NCI-H510A treated with DMSO at 0.1 percent for 48 hours (cell line): ENCODE data around the gene BLMH.

Experiments used
- DNase-seq: peaks from one replicate; lab custom pipeline; 2025; lab: John Stamatoyannopoulos, UW

The BLMH gene, protein sequence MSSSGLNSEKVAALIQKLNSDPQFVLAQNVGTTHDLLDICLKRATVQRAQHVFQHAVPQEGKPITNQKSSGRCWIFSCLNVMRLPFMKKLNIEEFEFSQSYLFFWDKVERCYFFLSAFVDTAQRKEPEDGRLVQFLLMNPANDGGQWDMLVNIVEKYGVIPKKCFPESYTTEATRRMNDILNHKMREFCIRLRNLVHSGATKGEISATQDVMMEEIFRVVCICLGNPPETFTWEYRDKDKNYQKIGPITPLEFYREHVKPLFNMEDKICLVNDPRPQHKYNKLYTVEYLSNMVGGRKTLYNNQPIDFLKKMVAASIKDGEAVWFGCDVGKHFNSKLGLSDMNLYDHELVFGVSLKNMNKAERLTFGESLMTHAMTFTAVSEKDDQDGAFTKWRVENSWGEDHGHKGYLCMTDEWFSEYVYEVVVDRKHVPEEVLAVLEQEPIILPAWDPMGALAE

DNA sequence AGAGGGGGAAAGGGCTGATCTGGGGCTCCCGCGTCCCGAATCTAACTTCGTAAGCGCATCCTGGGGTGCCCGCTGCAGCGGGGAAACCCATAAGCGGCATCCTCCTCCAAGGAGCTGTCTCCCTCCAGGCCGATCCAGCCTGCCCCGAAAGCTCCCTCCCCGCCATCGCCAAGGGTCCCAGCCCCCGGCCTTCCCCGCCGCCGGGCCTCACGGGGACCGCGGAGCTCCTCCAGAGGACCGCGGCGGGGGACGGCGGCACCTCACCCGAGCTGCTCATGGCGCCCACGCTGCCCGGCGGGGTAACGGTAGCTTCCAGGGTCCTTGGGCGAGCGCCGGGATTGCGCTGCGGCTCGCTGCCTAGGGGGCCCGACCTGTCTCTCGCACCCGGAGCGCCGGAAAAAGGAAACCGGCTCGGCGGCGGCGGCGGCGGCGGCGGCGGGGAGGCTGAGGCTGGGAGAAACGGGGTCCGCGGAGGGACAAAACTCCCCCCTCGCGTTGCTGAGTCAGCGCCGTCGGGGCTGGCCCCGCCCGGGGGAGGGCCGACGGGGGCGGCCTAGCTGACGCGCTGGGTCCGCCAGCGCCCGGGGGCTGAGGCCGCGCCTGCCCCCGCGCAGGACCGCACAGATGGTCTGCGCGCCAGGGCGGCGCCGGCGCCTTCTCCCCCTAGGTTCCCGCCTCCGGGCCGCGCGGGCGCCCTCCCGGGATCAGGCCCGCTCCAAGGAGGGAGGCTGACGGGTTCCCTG lies at the start of gene BLMH:
TSS of gene BLMH (minus strand) at position 402 of the 743 bp plus-strand sequence. CDS start at position 277, 125 bp downstream.
- DNase-seq: peak; percentile 47

DNA sequence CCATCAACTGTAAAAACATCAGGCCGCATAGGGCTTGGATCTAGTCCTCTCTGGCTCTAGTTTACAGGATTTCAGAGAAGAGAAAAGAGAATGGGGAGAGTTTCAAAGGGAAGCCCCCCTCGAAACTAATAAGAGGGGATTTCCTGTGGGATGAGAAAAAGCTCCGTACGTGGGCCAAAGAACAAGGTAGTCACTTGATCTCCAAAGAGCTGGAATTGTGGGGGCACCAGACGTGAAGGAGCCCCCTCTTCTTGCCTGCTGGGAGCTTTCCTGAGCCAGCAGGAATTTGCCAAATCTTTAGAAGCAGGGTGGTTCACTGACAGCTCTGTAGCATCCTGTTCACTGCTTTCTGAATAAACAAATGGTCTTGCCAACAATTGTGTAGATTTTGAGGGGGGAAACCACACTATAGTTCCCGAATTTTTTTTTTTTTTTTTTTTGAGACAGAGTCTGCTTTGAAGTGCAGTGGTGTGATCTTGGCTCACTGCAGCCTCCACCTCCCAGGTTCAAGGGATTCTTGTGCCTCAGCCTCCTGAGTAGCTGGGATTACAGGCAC lies 49.1 kb upstream of the BLMH start:
- DNase-seq: no peak

DNA sequence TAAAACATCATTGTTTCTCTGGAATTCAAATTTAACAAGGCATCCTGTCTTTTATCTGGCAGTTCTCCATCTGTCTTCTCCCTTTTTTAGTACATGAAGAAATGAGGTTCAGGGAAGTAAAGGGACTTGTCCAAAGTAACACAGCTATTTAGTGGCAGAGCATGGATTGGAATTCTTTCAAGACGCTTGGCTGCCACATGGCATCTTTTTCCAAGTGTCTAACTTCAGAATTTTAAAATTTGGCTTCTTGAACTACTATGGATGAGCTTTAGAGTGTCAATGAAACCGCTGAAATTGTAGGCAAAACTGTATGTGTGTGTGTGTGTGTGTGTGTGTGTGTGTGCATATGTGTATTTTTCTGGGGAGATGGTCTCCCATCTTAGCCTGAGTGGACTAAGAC lies 47.3 kb upstream of the BLMH start:
- DNase-seq: no peak

DNA sequence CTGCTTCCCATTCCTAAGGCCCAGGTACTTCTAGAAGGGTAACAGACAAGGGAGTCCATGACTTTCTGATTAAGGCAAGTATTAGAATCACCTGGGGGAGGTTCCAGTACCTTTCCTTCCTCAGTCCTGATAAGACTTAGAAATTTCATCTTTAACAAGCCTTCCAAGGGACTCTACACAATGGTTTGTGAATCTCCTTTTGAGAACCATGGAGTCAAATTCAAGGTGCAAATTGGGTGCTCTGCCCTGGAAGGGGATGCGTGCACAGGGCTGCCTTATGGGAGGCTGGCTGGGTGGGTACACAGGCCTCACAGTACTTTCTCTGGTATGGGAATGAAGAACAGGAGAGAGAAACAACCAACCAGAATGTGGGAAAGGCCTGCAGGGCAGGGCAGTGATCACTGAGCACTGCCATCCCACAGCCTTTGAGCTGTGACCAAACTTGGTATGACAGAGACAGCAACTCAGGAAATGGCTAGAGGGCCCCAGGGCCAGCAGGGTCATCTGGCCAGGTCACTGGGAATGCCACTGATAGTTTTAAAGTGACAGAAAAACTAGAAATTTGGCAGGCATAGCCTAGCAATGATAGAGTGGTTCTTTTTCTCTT lies 45.8 kb upstream of the BLMH start:
- DNase-seq: no peak

DNA sequence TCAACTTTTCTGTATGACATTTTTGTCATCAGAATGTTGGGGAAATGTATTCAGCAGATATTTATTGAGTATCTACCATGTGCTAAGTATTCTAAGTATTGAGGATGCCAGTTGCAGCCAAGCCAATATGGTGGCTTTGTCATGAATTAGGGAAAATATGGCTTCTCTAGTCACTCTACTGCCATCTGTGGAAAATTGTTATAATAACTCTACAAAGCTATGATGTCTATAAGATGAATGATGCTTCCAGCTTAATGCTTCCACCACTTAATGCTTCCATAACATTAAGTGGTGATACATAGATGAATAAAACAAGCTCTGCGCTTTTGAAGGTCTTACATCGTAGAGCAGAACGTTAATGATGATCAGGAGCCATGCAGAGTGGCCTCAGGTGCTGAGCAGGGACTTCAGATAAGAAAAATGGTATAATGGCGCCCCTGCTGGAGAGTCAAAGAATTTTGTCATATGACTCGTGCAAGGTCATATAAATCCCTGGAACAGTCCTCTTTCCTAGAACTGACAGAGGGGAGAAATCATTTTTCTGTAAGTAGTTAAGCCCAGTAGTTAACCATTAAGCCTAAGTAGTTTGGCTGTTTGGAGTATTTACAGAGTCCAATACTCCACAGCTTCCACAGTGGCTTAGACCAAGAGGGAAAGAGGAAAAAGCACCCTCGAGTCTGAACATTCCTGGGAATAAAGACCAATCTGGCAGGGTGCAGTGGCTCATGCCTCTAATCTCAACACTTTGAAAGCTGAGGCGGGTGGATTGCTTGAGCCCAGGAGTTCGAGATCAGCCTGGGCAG lies 44.8 kb upstream of the BLMH start:
- DNase-seq: peak; percentile 81

DNA sequence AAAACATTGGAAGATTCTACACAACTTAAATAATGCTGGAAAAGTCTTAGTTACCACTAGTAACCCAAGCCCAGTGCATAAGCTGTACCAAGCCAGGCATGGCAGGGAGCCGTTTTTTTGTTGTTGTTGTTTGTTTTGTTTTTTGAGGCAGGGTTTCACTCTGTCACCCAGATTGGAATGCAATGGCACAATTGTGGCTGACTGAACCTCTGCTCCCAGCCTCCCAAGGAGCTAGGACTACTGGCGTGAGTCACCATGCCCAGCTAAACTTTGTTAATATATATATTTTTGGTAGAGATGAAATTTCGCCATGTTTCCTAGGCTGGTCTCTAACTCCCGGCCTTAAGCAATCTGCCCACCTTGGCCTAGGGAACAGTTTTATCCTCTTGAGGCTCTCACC lies 42.7 kb upstream of the BLMH start:
- DNase-seq: no peak

DNA sequence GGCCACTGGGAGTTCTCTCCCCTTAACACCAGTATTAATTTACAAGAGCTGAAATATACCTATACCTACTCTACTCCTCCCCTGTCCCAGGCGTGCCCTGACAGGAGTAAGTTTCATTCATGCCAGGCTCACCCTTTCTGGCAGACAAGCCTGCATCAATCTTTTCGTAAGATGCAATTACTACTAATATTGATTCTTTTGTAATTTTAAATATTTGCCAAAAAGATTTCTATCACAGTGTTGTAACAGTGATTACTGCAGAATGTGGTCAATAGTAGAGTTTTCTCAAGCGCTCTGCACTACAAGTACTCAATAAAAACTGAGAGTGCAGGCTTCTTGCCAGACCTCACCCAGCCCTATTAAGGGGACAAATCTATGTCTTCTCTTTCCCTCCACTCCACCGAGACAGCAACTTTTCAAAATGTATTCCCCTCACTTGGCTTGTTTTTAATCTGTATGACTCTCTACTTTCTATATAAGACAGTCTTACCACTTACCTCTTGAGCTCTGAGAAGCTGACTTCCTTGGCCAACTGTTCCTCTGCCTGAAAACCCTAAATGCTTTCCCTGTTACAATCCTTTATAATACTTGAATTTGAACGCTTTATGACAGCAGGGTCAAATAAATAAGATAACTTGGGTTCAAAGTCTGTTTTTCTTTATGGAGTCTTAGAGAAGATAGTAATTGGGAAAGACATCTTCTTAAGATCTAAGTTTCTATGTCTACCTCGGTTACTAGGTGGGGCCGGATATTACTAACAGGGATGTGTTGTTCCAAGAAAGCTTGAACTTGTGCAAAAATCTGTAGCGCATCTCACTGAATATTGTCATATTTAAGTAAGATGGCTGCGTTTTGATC lies 42.0 kb upstream of the BLMH start, which contains the start of gene TMIGD1:
TSS of gene TMIGD1 (minus strand) at position 555 of the 858 bp plus-strand sequence. CDS start 1,924 bp downstream, outside the sequence.
- DNase-seq: no peak

DNA sequence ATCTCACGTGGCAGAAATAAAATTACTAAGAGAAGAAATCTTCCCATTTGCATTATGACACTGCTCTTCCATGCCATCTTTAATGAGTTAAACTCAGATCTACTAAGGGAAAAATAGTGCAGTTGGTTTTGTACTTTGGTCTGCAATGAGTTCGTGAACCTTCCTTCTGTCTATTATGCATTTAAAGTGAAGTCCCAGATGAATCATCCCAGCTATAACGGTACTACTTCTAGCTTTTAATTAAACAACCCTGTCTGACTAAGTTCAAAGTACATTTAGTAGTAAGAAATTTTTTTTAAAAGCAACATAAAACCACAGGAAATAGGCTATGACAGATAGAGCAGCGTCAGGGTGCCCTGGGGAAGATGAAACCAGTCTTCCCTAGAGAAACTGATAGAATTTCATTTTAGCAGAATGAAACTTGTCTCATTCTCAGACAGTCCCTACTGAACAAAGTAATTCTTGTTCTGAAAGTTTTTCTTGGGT lies 40.4 kb upstream of the BLMH start:
- DNase-seq: no peak

DNA sequence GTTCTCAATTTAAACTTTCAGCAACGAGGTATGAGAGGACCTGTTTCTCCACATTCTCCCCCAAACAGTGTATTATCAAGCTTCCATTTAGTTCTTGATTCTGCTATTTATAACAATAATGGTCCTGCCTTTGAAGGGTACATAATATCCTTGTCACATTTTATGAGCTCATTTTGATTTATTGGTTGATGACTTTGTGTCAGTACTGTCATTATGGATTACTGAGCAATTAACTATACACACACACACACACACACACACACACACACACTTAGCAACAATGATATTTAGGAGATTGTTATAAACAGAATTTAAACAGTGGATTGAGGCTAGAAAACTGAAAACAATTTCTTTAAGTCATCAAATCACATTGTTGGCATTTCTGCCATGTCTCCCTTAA lies 35.1 kb upstream of the BLMH start:
- no peak for DNase-seq

DNA sequence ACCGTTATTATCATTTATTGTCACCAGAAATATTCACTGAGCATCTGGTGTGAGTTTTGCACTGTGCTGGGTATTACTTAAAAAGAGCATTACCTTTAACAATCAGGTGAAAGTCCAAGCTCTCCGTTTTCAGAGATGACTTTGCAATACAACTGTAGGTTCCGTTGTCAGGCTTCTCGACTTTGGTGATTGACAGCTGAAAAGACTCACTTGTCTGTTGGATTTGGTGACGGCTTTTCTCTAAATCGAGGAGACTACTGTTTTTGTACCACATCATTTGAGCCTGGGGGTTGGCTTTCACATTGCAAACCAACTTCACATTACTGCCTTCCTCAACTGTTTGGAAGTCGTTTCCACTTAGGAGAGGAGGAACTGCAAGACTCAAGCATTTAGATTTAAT lies 33.0 kb upstream of the BLMH start:
- DNase-seq: no peak

DNA sequence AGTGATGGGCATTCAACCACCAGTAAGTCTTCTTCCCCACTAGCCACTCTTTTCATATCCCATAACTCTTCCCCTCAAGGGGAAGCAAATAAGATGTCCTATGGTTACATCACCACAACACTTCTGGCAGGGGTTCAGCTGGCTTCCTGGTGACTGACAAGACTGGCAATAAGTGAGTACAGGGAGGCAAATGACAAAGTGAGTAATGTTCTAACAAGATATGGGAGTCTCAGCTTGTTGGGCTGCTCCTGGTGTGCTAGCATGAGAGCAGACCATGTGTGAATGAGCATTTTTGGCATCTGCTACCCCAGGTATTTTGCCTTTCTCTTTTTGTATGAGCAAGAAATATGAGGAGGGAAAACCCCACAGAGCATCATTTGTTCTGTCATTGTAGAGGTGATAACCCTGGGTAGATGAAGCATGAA lies 32.2 kb upstream of the BLMH start:
- peak; percentile 38 for DNase-seq

DNA sequence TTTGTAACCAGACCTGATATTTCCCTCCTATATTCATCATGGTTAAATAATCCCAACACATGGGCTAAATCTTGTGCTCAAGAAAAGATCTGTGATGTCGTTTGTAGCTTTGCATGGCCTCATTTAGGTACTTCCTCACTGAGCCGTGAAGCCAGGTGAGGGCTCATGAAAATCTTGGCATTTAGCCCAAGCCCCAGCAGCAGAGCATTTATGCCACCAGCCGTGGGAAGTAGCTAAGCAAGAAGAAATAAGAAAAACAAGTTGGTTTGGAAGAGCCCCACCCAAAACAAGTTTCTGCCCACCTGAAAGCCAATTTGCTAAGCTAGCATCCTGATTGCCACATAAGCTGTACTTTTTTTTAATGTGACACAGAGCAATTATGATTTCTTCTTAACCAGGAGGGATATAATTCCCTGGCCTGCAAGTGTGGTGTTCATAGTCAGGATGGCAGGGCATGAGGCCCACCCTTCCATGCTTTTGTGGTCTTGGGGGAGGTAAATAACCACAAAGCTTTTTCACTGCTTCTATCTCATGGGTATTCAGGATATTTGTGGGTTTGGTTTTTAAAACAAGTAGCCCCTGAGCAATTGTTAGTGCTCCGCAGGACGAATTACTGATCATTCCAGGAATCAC lies 31.6 kb upstream of the BLMH start:
- peak; percentile 83 for DNase-seq

DNA sequence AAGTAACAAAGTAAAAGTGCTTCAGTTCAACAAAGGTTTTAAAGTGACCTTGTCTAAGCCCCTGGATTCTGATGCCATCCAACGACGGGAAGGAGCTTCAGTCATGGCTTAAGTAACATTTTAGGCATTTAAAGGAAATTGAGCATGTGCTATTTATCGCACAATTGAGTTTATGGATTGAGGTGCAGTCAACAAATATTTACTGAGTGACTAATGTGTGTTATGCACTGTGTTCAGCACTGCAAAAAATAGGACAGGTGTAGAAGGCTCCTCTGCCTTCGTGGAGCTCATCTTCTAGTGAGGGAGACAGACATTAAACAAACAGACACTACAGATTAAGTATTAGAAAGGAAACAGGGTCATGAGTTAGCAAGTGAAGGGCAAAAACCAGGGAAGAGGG lies 29.6 kb upstream of the BLMH start:
- DNase-seq: peak; percentile 69

DNA sequence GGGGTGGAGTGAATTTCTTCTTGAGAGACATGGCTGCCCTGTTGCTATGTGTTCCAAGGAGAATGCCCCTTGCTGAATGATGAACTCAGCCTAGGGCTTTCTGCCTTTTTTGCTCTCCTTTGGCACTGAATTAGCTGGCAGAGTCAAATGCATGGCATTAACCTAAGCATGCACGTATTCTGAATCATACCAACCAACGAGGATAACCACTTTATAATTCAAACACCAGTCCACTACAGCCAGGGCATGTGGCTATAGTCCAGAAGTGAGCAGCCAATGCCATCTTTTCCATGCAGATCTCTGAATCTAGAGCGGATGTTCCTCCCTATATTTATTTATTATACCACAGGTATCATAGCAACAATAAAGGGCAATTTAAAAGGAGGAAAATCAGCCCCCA lies 26.4 kb upstream of the BLMH start:
- no peak for DNase-seq

DNA sequence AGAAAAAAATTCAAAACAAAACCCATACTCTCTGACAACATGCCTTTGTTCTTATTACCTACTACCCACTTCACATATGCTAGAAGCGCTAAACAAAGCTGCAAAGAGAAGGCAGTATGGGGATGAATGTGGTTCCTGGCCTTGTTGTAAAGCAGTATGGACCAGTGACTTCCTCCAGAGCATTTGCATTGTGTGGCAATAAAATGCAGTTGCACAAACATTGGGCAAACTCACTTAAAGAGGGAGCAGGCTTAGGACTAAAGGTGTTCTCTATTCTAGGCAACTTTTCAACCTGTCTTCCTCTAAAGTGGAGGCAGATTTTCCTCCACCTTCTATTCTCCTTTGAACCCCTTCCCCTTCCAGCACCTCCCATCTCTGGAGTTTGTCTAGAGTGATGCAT lies 25.0 kb upstream of the BLMH start:
- no peak for DNase-seq

DNA sequence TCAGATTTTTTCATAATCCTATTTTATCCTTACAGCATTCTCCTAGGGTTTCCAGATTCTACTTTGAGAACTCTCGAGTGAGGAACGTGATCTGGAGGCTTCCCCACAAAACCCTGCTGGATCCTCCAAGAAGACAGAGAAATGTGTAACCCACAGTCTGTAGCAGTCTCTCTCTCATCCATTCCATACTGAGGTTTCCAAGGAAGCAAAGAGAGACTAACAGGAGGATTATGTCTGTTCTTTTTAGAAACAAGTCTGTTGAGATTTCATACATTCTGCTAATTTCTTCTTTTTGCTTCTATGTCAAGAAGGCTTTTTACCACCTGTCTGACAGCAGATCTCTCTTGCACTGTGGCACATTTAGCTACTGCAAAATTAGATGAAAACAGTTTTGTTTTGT lies 23.4 kb upstream of the BLMH start:
- DNase-seq: no peak

DNA sequence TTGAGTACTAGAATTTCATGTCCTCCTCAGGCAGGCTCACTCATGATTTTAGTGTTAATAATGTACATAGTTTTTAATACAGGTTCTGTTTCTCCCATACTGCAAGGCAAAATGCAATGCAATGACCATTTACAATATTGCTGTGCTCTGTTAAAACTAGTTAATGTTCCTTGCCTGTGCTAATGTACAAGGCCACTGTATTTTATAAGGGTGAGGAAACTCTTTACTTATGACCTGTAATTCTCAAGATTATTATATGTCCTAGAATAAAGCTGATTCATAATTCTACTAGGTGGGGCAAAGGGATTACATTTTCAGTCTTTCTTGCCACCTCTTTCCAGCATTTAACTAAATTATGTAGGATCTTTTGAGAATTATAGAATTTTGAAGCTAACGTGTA lies 22.7 kb upstream of the BLMH start:
- DNase-seq: no peak

DNA sequence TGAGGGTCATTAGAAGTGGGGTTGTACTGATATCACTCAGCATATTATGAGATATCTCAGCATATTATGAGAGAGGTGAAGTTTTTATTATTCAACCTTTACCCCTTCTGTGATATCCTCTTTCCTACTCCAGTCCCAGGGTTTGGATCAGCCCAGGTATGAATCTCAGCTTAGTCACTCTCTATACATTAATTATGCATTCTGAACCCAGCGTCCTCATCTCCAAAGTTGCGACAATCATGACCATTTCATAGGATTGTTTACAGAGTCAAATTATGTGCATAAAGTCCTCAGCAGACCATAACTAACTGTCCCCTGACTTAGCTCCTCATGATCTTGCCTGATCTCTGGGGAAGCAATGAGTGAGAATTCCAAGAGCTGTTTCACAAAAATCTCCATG lies 20.5 kb upstream of the BLMH start:
- DNase-seq: no peak

DNA sequence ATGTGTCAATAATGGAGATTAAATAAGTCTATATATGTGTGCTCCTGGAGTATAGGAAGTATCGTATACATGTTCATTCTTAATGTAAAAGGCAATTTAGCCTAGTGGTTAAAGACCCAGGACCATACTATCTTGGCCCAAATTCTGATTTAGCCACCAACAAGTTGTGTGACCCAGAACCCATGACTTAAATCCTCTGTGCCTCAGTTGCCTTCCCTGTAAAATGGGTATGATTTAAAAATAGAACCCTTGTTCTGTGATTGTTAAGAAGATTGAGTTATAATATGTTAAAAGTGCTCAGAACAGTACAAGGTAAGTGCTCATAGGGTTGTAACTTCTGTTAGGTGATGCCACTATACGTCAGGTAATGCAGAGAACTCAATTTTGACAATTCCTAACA lies 18.8 kb upstream of the BLMH start:
- DNase-seq: no peak

DNA sequence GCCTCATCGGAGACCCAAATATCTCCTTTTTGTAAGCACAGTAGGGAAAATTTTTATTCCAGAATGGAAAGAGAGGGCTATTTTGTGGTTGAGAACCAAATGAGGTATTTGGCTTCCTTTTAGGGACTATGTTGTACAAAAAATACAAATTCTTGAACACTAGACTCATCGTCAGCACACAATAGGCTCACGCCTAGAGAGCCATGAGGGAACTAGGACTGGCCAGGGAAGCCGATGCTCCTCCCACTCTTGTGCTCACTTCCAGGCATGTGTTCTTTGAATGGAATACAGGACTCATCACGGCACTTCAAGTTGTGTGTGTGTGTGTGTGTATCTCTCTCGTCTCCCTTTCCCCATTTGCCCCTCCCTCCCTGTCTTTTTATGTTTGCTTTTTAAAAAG lies 17.8 kb upstream of the BLMH start:
- no peak for DNase-seq
